ENCODE data around the gene UBE2V1. TPM values are rescaled to one million over a fixed set of nuclear protein-coding genes. Genes with fewer than 3 reads are reported as not detected.

UBE2V1 gene
- total and polyA plus RNA-seq, 2 of the 13 experiments (the other 11 are each of a cell fraction or from before 2014, with no cell fraction given) = 81.3 to 132 TPM

GRCh38 chr20:50085481-50086365 is 27.2 kb downstream of the UBE2V1 start (continued):
- peak; percentile 18; the same call in 1 of the 2 replicates for TF ChIP-seq SAP130 (CRISPR knock-in tag; IDR thresholded peaks at IDR 0.05; ENCODE audit: low read depth)
- TF ChIP-seq LCORL (IDR thresholded peaks at IDR 0.05) = no peak
- 0 out of 2 replicates have a peak, but pooled peaks have one; percentile 41 for TF ChIP-seq LCORL (CRISPR knock-in tag; IDR thresholded peaks at IDR 0.05)
- peak; percentile 62; the same call in 1 of the 2 replicates for TF ChIP-seq ZNF501 (CRISPR knock-in tag; IDR thresholded peaks at IDR 0.05)
- TF ChIP-seq ZFP1 (CRISPR knock-in tag; IDR thresholded peaks at IDR 0.05) = 0 out of 2 replicates have a peak, but pooled peaks have one; percentile 36
- no peak for TF ChIP-seq GLMP (CRISPR knock-in tag; IDR thresholded peaks at IDR 0.05; ENCODE audit: borderline replicate concordance)
- no peak for TF ChIP-seq DMAP1 (CRISPR knock-in tag; IDR thresholded peaks at IDR 0.05)
- TF ChIP-seq ZNF652 (CRISPR knock-in tag; IDR thresholded peaks at IDR 0.05; ENCODE audit: borderline replicate concordance, low read depth) = peak; percentile 61
- 0 out of 2 replicates have a peak, but pooled peaks have one; percentile 27 for TF ChIP-seq PATZ1 (CRISPR knock-in tag; IDR thresholded peaks at IDR 0.05)
- TF ChIP-seq ZBTB20 (CRISPR knock-in tag; IDR thresholded peaks at IDR 0.05; ENCODE audit: borderline replicate concordance, low read depth) = 0 out of 2 replicates have a peak, but pooled peaks have one; percentile 40
- no peak for TF ChIP-seq ZKSCAN8 (CRISPR knock-in tag; IDR thresholded peaks at IDR 0.05; ENCODE audit: borderline replicate concordance)
- no peak for TF ChIP-seq ZBTB38 (CRISPR knock-in tag; IDR thresholded peaks at IDR 0.05)
- TF ChIP-seq CTCF (CRISPR knock-in tag; IDR thresholded peaks at IDR 0.05) = peak; percentile 94
- no peak for TF ChIP-seq RCOR2 (CRISPR knock-in tag; IDR thresholded peaks at IDR 0.05)
- TF ChIP-seq ZBTB44 (CRISPR knock-in tag; IDR thresholded peaks at IDR 0.05) = no peak
- peak; percentile 52; the same call in 1 of the 2 replicates for TF ChIP-seq ZNF547 (CRISPR knock-in tag; IDR thresholded peaks at IDR 0.05)
- no peak for TF ChIP-seq ZNF224 (CRISPR knock-in tag; IDR thresholded peaks at IDR 0.05)
- TF ChIP-seq STAG1 (CRISPR knock-in tag; IDR thresholded peaks at IDR 0.05) = peak; percentile 85
- TF ChIP-seq MTERF4 (CRISPR knock-in tag; IDR thresholded peaks at IDR 0.05) = 0 out of 2 replicates have a peak, but pooled peaks have one; percentile 23
- TF ChIP-seq ARID3A (IDR thresholded peaks at IDR 0.05; ENCODE audit: low read depth, low read length) = peak; percentile 81
